Measurements from ENCODE around the gene LRRTM4. TPM values are rescaled to one million over a fixed set of nuclear protein-coding genes. Genes with fewer than 3 reads are reported as not detected.
A peak's percentile ranks its signal among the peaks of the same experiment; 100 is the strongest.
"Not testable (repeated sequence)": the region's sequence is repeated elsewhere in the genome, so short reads cannot be mapped to it uniquely, and the experiment has no call there.

The LRRTM4 gene
- total RNA-seq, 1 donor from 2014 or later = 28.8 TPM

DNA sequence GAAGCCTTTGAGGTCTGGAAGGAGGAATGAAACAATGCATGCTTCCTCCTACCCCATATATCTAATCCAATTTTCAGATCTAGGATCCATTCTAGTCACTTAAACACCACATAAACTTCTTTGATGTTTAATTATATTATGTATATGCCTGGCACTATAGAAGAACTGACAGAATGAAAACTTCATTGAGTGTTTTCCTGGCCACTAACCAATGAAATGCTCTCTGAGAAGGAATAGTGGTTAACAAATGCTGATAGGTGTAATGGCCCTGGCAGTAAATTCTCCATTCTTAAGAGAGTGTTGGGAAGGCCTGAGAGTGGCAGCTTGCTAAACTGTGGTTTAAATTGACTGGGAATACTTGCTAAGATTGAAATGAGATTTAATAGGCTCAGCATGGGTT lies 710.0 kb downstream of the LRRTM4 start:
- Mint-ChIP-seq H3K27me3 (ENCODE audit: low read depth) (no peaks in the 10 kb centered on the region), H3K36me3 (no peaks in the 10 kb centered on the region), H3K4me3 (no peak overlapping the region), H3K9me3 (no peaks in the 10 kb centered on the region), H3K27ac (peak overlapping the region; percentile 85), H3K4me1 (peaks cover 49% of the 10 kb centered on the region)
- no peak for DNase-seq (ENCODE audit: low spot score in 2 of 2, unreplicated experiment in 2 of 2)
- TF ChIP-seq, protein P1, sequence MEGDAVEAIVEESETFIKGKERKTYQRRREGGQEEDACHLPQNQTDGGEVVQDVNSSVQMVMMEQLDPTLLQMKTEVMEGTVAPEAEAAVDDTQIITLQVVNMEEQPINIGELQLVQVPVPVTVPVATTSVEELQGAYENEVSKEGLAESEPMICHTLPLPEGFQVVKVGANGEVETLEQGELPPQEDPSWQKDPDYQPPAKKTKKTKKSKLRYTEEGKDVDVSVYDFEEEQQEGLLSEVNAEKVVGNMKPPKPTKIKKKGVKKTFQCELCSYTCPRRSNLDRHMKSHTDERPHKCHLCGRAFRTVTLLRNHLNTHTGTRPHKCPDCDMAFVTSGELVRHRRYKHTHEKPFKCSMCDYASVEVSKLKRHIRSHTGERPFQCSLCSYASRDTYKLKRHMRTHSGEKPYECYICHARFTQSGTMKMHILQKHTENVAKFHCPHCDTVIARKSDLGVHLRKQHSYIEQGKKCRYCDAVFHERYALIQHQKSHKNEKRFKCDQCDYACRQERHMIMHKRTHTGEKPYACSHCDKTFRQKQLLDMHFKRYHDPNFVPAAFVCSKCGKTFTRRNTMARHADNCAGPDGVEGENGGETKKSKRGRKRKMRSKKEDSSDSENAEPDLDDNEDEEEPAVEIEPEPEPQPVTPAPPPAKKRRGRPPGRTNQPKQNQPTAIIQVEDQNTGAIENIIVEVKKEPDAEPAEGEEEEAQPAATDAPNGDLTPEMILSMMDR (IDR thresholded peaks at IDR 0.05; ENCODE audit: unreplicated experiment) = no peak

- no peaks in the 10 kb centered on the region for H3K9me3 Mint-ChIP-seq
- H3K36me3 Mint-ChIP-seq = no peaks in the 10 kb centered on the region
- peak in 1 of 2 experiments; percentile 18 for DNase-seq (ENCODE audit: low spot score in 2 of 2, unreplicated experiment in 2 of 2)
- H3K27me3 Mint-ChIP-seq (ENCODE audit: low read depth) = no peaks in the 10 kb centered on the region
- H3K4me3 Mint-ChIP-seq = no peak overlapping the region
- H3K4me1 Mint-ChIP-seq = peaks cover 43% of the 10 kb centered on the region
- peak overlapping the region; percentile 80 for H3K27ac Mint-ChIP-seq
- TF ChIP-seq, protein P1 (IDR thresholded peaks at IDR 0.05; ENCODE audit: unreplicated experiment) = no peak
These were observed 713.0 kb downstream of the LRRTM4 start for GRCh38 chr2:76809136-76809535.

GRCh38 chr2:76808732-76809131 lies 713.4 kb downstream of the LRRTM4 start:
- Mint-ChIP-seq H3K36me3 (no peaks in the 10 kb centered on the region), H3K27me3 (ENCODE audit: low read depth) (no peaks in the 10 kb centered on the region), H3K9me3 (no peaks in the 10 kb centered on the region), H3K27ac (peak overlapping the region; percentile 87), H3K4me1 (peaks cover 41% of the 10 kb centered on the region), H3K4me3 (no peak overlapping the region)
- TF ChIP-seq, protein P1 (IDR thresholded peaks at IDR 0.05; ENCODE audit: unreplicated experiment) = no peak
- no peak for DNase-seq (ENCODE audit: low spot score in 2 of 2, unreplicated experiment in 2 of 2)

GRCh38 chr2:76793647-76794334 lies 728.4 kb downstream of the LRRTM4 start:
- Mint-ChIP-seq H3K4me3 (no peak overlapping the region), H3K27ac (no peak overlapping the region), H3K27me3 (ENCODE audit: low read depth) (no peaks in the 10 kb centered on the region), H3K9me3 (peaks cover 14% of the 10 kb centered on the region), H3K36me3 (peaks cover 4% of the 10 kb centered on the region), H3K4me1 (no peaks in the 10 kb centered on the region)
- TF ChIP-seq, protein P1 (IDR thresholded peaks at IDR 0.05; ENCODE audit: unreplicated experiment) = no peak
- DNase-seq (ENCODE audit: low spot score in 2 of 2, unreplicated experiment in 2 of 2) = no peak

DNA sequence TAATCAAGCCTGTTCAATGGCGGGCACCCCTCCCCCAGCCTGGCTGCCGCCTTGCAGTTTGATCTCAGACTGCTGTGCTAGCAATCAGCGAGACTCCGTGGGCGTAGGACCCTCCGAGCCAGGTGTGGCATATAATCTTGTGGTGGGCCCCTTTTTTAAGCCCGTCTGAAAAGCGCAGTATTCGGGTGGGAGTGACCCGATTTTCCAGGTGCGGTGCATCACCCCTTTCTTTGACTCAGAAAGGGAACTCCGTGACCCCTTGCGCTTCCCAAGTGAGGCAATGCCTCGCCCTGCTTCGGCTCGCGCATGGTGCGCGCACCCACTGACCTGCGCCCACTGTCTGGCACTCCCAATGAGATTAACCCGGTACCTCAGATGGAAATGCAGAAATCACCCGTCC lies 740.9 kb downstream of the LRRTM4 start:
- peaks cover 22% of the 10 kb centered on the region for H3K9me3 Mint-ChIP-seq
- H3K36me3 Mint-ChIP-seq; DNase-seq (ENCODE audit: low spot score in 2 of 2, unreplicated experiment in 2 of 2); H3K27ac Mint-ChIP-seq; H3K4me1 Mint-ChIP-seq; H3K27me3 Mint-ChIP-seq (ENCODE audit: low read depth): not testable (repeated sequence)
- peak overlapping the region; percentile 33 for H3K4me3 Mint-ChIP-seq

DNA sequence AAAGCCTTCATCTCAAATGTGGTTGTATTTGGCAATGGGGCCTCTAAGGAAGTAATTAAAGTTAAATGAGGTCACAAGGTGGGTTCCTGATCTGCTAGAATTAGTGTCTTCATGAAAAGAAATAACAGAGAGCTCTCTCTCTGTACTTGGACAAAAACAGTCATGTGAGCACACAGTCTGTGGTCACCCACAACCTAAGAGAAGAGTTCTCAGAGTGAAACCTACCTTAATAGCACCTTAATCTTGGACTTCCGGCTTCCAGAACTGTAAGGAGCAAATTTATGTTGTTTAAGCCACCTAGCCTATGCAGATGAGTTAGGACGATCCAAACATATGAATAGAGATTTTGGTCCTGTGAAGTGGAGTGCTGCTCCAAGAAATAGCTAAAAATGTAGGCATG lies 758.9 kb downstream of the LRRTM4 start:
- no peak for DNase-seq (ENCODE audit: low spot score in 2 of 2, unreplicated experiment in 2 of 2)
- no peaks in the 10 kb centered on the region for H3K36me3 Mint-ChIP-seq
- H3K27ac Mint-ChIP-seq = no peak overlapping the region

More for the DNA sequence above, 758.9 kb downstream of the LRRTM4 start:
- Mint-ChIP-seq H3K4me3 (no peak overlapping the region), H3K9me3 (no peaks in the 10 kb centered on the region), H3K4me1 (peaks cover 10% of the 10 kb centered on the region), H3K27me3 (ENCODE audit: low read depth) (no peaks in the 10 kb centered on the region)
- TF ChIP-seq, protein P1 (IDR thresholded peaks at IDR 0.05; ENCODE audit: unreplicated experiment) = no peak
